HEK293 (cell line): ENCODE results near the gene PRSS1.

Experiments used
- GLI4 ChIP-seq: fragments of 450-650 bp; formaldehyde crosslinking; IDR thresholded peaks from 2 replicates; pipeline ENCODE4 v1.5.1; 2016; ENCODE audit warnings: missing biosample characterization, missing genetic modification characterization
- KLF1 ChIP-seq: fragments of 450-650 bp; formaldehyde crosslinking; IDR thresholded peaks from 2 replicates; pipeline ENCODE4 v1.5.1; 2016; ENCODE audit warnings: missing biosample characterization, missing genetic modification characterization
- ZNF561 ChIP-seq: fragments of 450-650 bp; IDR thresholded peaks from 2 replicates; pipeline ENCODE4 v1.5.1; 2018; ENCODE audit warnings: missing biosample characterization, missing genetic modification characterization, borderline replicate concordance
- ZNF629 ChIP-seq: fragments of 450-650 bp; formaldehyde crosslinking; IDR thresholded peaks from 2 replicates; pipeline ENCODE4 v1.5.1; 2017; ENCODE audit warnings: missing biosample characterization, missing genetic modification characterization
- ZNF654 ChIP-seq: fragments of 450-650 bp; formaldehyde crosslinking; IDR thresholded peaks from 2 replicates; pipeline ENCODE4 v1.5.1; 2016; ENCODE audit warnings: low read depth, missing biosample characterization, missing genetic modification characterization
- ZNF837 ChIP-seq: fragments of 450-650 bp; formaldehyde crosslinking; IDR thresholded peaks from 2 replicates; pipeline ENCODE4 v1.5.1; 2016; ENCODE audit warnings: missing biosample characterization, missing genetic modification characterization
- TF ChIP-seq, protein P1 (sequence below): fragments of 450-650 bp; formaldehyde crosslinking; IDR thresholded peaks from 2 replicates; pipeline ENCODE4 v1.5.1; 2016; ENCODE audit warnings: missing biosample characterization, missing genetic modification characterization
- TF ChIP-seq, protein P2 (sequence below): fragments of 450-650 bp; formaldehyde crosslinking; IDR thresholded peaks from 2 replicates; pipeline ENCODE4 v1.5.1; 2016; ENCODE audit warnings: missing biosample characterization, missing genetic modification characterization, low read depth
- TF ChIP-seq, protein P3 (sequence below): fragments of 450-650 bp; formaldehyde crosslinking; IDR thresholded peaks from 2 replicates; pipeline ENCODE4 v1.5.1; 2016; ENCODE audit warnings: missing biosample characterization, missing genetic modification characterization, low read depth

DNA sequence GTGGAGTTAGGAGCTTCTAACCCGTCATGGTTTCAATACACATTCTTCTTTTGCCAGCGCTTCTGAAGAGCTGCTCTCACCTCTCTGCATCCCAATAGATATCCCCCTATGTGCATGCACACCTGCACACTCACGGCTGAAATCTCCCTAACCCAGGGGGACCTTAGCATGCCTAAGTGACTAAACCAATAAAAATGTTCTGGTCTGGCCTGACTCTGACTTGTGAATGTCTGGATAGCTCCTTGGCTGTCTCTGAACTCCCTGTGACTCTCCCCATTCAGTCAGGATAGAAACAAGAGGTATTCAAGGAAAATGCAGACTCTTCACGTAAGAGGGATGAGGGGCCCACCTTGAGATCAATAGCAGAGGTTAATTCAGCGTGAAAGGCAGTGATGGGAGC lies 43.9 kb downstream of the PRSS1 start:
- no peak for TF ChIP-seq ZNF561 (tag by site-specific recombination)
- TF ChIP-seq GLI4 (tag by site-specific recombination) = no peak
- no peak for TF ChIP-seq KLF1 (tag by site-specific recombination)
- no peak for TF ChIP-seq ZNF654
- TF ChIP-seq, protein P1, sequence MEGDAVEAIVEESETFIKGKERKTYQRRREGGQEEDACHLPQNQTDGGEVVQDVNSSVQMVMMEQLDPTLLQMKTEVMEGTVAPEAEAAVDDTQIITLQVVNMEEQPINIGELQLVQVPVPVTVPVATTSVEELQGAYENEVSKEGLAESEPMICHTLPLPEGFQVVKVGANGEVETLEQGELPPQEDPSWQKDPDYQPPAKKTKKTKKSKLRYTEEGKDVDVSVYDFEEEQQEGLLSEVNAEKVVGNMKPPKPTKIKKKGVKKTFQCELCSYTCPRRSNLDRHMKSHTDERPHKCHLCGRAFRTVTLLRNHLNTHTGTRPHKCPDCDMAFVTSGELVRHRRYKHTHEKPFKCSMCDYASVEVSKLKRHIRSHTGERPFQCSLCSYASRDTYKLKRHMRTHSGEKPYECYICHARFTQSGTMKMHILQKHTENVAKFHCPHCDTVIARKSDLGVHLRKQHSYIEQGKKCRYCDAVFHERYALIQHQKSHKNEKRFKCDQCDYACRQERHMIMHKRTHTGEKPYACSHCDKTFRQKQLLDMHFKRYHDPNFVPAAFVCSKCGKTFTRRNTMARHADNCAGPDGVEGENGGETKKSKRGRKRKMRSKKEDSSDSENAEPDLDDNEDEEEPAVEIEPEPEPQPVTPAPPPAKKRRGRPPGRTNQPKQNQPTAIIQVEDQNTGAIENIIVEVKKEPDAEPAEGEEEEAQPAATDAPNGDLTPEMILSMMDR (tag by site-specific recombination) = no peak
- no peak for TF ChIP-seq ZNF837 (tag by site-specific recombination)
- TF ChIP-seq, protein P2, sequence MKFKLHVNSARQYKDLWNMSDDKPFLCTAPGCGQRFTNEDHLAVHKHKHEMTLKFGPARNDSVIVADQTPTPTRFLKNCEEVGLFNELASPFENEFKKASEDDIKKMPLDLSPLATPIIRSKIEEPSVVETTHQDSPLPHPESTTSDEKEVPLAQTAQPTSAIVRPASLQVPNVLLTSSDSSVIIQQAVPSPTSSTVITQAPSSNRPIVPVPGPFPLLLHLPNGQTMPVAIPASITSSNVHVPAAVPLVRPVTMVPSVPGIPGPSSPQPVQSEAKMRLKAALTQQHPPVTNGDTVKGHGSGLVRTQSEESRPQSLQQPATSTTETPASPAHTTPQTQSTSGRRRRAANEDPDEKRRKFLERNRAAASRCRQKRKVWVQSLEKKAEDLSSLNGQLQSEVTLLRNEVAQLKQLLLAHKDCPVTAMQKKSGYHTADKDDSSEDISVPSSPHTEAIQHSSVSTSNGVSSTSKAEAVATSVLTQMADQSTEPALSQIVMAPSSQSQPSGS (tag by site-specific recombination) = no peak
- TF ChIP-seq ZNF629 (tag by site-specific recombination) = no peak
- TF ChIP-seq, protein P3, sequence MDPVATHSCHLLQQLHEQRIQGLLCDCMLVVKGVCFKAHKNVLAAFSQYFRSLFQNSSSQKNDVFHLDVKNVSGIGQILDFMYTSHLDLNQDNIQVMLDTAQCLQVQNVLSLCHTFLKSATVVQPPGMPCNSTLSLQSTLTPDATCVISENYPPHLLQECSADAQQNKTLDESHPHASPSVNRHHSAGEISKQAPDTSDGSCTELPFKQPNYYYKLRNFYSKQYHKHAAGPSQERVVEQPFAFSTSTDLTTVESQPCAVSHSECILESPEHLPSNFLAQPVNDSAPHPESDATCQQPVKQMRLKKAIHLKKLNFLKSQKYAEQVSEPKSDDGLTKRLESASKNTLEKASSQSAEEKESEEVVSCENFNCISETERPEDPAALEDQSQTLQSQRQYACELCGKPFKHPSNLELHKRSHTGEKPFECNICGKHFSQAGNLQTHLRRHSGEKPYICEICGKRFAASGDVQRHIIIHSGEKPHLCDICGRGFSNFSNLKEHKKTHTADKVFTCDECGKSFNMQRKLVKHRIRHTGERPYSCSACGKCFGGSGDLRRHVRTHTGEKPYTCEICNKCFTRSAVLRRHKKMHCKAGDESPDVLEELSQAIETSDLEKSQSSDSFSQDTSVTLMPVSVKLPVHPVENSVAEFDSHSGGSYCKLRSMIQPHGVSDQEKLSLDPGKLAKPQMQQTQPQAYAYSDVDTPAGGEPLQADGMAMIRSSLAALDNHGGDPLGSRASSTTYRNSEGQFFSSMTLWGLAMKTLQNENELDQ (tag by site-specific recombination) = no peak
